D721Med (cell line): Measurements from ENCODE around the gene PCBP3.

ENCODE experiments used
- DNase-seq: peaks from one replicate; pipeline ENCODE4 v3.0.0; 2011; ENCODE audit warnings: low spot score; ENCODE audit not compliant: insufficient read length
- FAIRE-seq: peaks from 2 replicates; lab custom pipeline; 2011; peaks lifted over from hg19 to GRCh38; lab: Jason Lieb, UNC
- CTCF ChIP-seq: IDR thresholded peaks from 2 replicates; pipeline ENCODE4 v1.5.1; 2012; ENCODE audit warnings: mild to moderate bottlenecking, control low read depth; ENCODE audit not compliant: insufficient read depth; ENCODE audit errors: missing control alignments

The PCBP3 gene

GRCh38 chr21:45800339-45801080 is 157.0 kb downstream of the PCBP3 start:
- no peak for DNase-seq
- TF ChIP-seq CTCF, result no peak
- FAIRE-seq, result no peak

- no peak for DNase-seq
- FAIRE-seq, result no peak
- TF ChIP-seq CTCF, result no peak
Observed at GRCh38 chr21:45801129-45801964, 157.8 kb downstream of the PCBP3 start.

- DNase-seq (no peak), FAIRE-seq (no peak)
Observed at GRCh38 chr21:45801989-45802388, 158.5 kb downstream of the PCBP3 start.

GRCh38 chr21:45802425-45802824 is 158.9 kb downstream of the PCBP3 start:
- no peak for TF ChIP-seq CTCF
- FAIRE-seq (no peak), DNase-seq (no peak)

More at GRCh38 chr21:45801989-45802388, 158.5 kb downstream of the PCBP3 start:
- no peak for TF ChIP-seq CTCF

GRCh38 chr21:45802956-45803617 is 159.6 kb downstream of the PCBP3 start:
- FAIRE-seq (no peak), DNase-seq (no peak)
- no peak for TF ChIP-seq CTCF

GRCh38 chr21:45803618-45804340 is 160.3 kb downstream of the PCBP3 start:
- TF ChIP-seq CTCF, result no peak

More at GRCh38 chr21:45803618-45804340, 160.3 kb downstream of the PCBP3 start:
- DNase-seq, result no peak
- FAIRE-seq, result no peak
